Neural cell (in vitro differentiated cells): ENCODE data around the gene ZNF638.

Source experiments
- EP300 ChIP-seq: fragments of 450-650 bp; conservative IDR thresholded peaks from 2 replicates; pipeline ENCODE4 v1.6.1; 2014; ENCODE audit warnings: antibody characterized with exemption, mild to moderate bottlenecking, moderate library complexity; ENCODE audit not compliant: poor library complexity, severe bottlenecking
- EZH2 ChIP-seq: fragments of 200-600, 300-800 bp; shearing (Covaris generic), sonication (generic); IDR thresholded peaks from 2 replicates; pipeline ENCODE4 v1.6.1; 2014; ENCODE audit warnings: antibody characterized with exemption, low read length, borderline replicate concordance, mild to moderate bottlenecking; ENCODE audit not compliant: insufficient read depth, poor library complexity, severe bottlenecking
- MXI1 ChIP-seq: fragments of 450-650 bp; conservative IDR thresholded peaks from 2 replicates; pipeline ENCODE4 v1.6.1; 2014; ENCODE audit warnings: antibody characterized with exemption, mild to moderate bottlenecking; ENCODE audit not compliant: poor library complexity, severe bottlenecking
- POLR2AphosphoS5 ChIP-seq: IDR thresholded peaks from 2 replicates; pipeline ENCODE4 v1.6.1; 2012
- RAD21 ChIP-seq: fragments of 450-650 bp; conservative IDR thresholded peaks from 2 replicates; pipeline ENCODE4 v1.6.1; 2014; ENCODE audit warnings: antibody characterized with exemption, mild to moderate bottlenecking, moderate library complexity
- SMC3 ChIP-seq: fragments of 450-650 bp; conservative IDR thresholded peaks from 2 replicates; pipeline ENCODE4 v1.6.1; 2014; ENCODE audit warnings: antibody characterized with exemption, mild to moderate bottlenecking, moderate library complexity; ENCODE audit not compliant: poor library complexity
- TAF1 ChIP-seq: IDR thresholded peaks from 2 replicates; pipeline ENCODE4 v1.6.1; 2012; ENCODE audit warnings: low read depth
- TF ChIP-seq, protein P1 (sequence below): fragments of 450-650 bp; IDR thresholded peaks from 2 replicates; pipeline ENCODE4 v1.5.1; 2014; ENCODE audit warnings: antibody characterized with exemption, mild to moderate bottlenecking, moderate library complexity; ENCODE audit not compliant: poor library complexity, severe bottlenecking

DNA sequence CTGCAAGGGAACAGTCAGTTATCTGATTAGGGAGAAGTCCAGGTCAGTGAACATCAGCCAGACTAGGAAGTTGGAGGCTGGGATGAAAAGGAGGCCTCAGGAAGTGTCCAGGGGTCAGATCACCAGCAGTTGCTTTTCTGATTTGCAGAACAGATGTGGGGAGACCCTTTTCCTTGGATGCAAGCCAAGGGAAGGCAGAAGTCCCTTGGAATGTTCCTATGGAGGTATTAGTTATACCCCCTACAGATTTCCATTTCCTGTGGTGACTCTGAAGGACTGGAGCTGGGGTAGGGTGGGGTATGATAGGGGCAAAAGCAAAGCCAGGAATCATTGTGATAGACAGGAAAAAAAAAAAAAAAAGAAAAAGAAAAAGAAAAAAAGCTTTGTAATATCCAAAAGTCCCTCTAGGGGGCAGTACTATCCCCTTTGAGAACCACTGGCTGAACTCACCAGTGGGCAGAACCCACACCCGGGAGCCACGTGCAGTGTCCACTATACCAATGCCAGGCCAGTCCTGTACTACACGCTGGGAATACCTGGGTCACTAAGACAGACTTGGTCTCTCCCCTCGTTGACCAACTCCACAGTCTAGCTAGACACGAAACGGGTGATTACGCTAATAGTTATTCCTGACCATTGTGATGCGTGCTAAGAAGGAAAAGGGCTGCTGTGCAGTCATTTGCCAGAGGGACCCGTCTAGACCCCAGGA is 129.2 kb downstream of the ZNF638 start:
- TF ChIP-seq, protein P1, sequence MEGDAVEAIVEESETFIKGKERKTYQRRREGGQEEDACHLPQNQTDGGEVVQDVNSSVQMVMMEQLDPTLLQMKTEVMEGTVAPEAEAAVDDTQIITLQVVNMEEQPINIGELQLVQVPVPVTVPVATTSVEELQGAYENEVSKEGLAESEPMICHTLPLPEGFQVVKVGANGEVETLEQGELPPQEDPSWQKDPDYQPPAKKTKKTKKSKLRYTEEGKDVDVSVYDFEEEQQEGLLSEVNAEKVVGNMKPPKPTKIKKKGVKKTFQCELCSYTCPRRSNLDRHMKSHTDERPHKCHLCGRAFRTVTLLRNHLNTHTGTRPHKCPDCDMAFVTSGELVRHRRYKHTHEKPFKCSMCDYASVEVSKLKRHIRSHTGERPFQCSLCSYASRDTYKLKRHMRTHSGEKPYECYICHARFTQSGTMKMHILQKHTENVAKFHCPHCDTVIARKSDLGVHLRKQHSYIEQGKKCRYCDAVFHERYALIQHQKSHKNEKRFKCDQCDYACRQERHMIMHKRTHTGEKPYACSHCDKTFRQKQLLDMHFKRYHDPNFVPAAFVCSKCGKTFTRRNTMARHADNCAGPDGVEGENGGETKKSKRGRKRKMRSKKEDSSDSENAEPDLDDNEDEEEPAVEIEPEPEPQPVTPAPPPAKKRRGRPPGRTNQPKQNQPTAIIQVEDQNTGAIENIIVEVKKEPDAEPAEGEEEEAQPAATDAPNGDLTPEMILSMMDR, result peak; percentile 31
- TF ChIP-seq EZH2 (no peak), EP300 (no peak), POLR2AphosphoS5 (no peak), TAF1 (no peak), SMC3 (no peak), RAD21 (no peak), MXI1 (no peak)
